Measurements from ENCODE around the gene HYAL2. TPM values are rescaled to one million over a fixed set of nuclear protein-coding genes. Genes with fewer than 3 reads are reported as not detected.

The HYAL2 gene
- total and polyA plus RNA-seq, 10 of the 15 experiments (the other 5 are each of a cell fraction or from before 2014, with no cell fraction given), result 0.06 to 21.8 (median 12.7) TPM

DNA sequence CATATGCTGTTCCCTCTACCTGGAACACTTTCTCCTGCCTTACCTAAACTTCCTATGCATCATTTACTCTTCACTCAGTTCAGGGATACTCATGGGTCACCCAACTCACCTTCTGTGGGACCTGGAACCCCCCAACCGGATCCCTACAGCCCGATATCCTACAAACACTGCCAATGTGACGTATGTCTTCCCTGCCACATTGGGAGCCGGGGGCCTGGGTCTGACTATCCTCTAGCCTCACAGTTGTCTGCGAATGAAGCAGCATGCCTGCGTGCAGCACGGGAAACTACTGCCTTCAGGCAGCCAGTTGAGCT, 27.6 kb upstream of the HYAL2 start:
- CTCF ChIA-PET, result interaction anchor here (0.8 to 5.4 kb wide), 9 partner anchors 12 to 1039 kb away, joined by 3 to 65 read pairs (median 3); partner anchors contain the start of genes CISH and RASSF1
- no peaks in the 10 kb centered on the region for H3K27me3 ChIP-seq (replicated peaks in 1 of 2; ENCODE audit: control insufficient read depth in 2 of 2, insufficient read depth in 2 of 2, low read length in 1 of 2)
- POLR2A ChIA-PET, result interaction anchor here (0.7 to 4.3 kb wide), 11 partner anchors 10 to 219 kb away, joined by 3 to 84 read pairs (median 5); partner anchors contain the start of genes C3orf18, HEMK1, HYAL3 and IFRD2
- peak overlapping the region; percentile 73 for H3K9ac ChIP-seq (ENCODE audit: control insufficient read depth, insufficient read depth, low read length)
- peak overlapping the region; percentile 86 for H3K27ac ChIP-seq (ENCODE audit: control insufficient read depth, insufficient read depth)
- peaks cover 8 to 13% of the 10 kb centered on the region in 2 experiments; a peak in 2 of 4 replicates for H3K36me3 ChIP-seq (ENCODE audit: control insufficient read depth in 2 of 2, insufficient read depth in 2 of 2, low read length in 1 of 2)
- H2AFZ ChIP-seq (ENCODE audit: control insufficient read depth, low read depth, low read length), result peak overlapping the region; percentile 99
- H3K79me2 ChIP-seq (ENCODE audit: control insufficient read depth, insufficient read depth, low read length), result peaks cover 20% of the 10 kb centered on the region
- BruUV-seq (replicated peaks), result TSS peak; percentile 79
- in situ Hi-C loops (cut with MboI), result loop anchor here (10.0 kb wide), 1 partner anchor 1035 kb away; the partner anchor contains the start of gene MANF
- H3K4me3 ChIP-seq, result peak overlapping the region; percentile 83
- RAD21 ChIA-PET (ENCODE audit: unreplicated experiment), result interaction anchor here (0.8 to 2.8 kb wide), 7 partner anchors 9 to 266 kb away, joined by 3 to 16 read pairs (median 5); partner anchors contain the start of genes CISH, HYAL3, MAPKAPK3 and NAA80
- TF ChIP-seq KDM1A (IDR thresholded peaks at IDR 0.05; ENCODE audit: borderline replicate concordance), result no peak
- TF ChIP-seq HDAC2 (IDR thresholded peaks at IDR 0.05), result no peak
- TF ChIP-seq, protein P1, sequence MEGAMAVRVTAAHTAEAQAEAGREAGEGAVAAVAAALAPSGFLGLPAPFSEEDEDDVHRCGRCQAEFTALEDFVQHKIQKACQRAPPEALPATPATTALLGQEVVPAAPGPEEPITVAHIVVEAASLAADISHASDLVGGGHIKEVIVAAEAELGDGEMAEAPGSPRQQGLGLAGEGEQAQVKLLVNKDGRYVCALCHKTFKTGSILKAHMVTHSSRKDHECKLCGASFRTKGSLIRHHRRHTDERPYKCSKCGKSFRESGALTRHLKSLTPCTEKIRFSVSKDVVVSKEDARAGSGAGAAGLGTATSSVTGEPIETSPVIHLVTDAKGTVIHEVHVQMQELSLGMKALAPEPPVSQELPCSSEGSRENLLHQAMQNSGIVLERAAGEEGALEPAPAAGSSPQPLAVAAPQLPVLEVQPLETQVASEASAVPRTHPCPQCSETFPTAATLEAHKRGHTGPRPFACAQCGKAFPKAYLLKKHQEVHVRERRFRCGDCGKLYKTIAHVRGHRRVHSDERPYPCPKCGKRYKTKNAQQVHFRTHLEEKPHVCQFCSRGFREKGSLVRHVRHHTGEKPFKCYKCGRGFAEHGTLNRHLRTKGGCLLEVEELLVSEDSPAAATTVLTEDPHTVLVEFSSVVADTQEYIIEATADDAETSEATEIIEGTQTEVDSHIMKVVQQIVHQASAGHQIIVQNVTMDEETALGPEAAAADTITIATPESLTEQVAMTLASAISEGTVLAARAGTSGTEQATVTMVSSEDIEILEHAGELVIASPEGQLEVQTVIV (IDR thresholded peaks at IDR 0.05; ENCODE audit: borderline replicate concordance, partially characterized antibody), result no peak
- H3K9me3 ChIP-seq (replicated peaks; ENCODE audit: control insufficient read depth, insufficient read depth, low read length), result no peaks in the 10 kb centered on the region
- WGBS (ENCODE audit: insufficient coverage, insufficient replicate concordance, low lambda C conversion rate, missing lambda C conversion rate), result 1% methylated on average over 7 of the region's 7 CpGs
- DNase-seq (ENCODE audit: low read depth, low spot score) (no peak), FAIRE-seq (no peak), ATAC-seq (no peak)
- intact Hi-C loops (cut with micrococcal nuclease; ENCODE audit: unreplicated experiment), result no loop called here
- SMC1A ChIA-PET (ENCODE audit: uncharacterized antibody, unreplicated experiment), result interaction anchor here (0.8 to 1.8 kb wide), 3 partner anchors 9 to 52 kb away, joined by 3 to 8 read pairs (median 4); partner anchors contain the start of gene TMEM115
- peak overlapping the region; percentile 99 for H3K4me2 ChIP-seq (ENCODE audit: control insufficient read depth, insufficient read depth)
- no peaks in the 10 kb centered on the region for H4K20me1 ChIP-seq (ENCODE audit: control insufficient read depth, insufficient read depth)
- H3K4me1 ChIP-seq (ENCODE audit: control insufficient read depth, insufficient read depth, low read length), result peaks cover 26% of the 10 kb centered on the region
